AG04449 (cell line): ENCODE results near the gene PXMP4.

ENCODE experiments used
- CTCF ChIA-PET: fragments of 350-600 bp; formaldehyde crosslinking; extraction: SDS; loops from one replicate; lab custom pipeline; 2021; ENCODE audit warnings: antibody characterized with exemption; lab: Yijun Ruan, JAX
- POLR2A ChIA-PET: fragments of 400-600, 350-600 bp; formaldehyde crosslinking; extraction: SDS; loops from one replicate; lab custom pipeline; 2020; ENCODE audit warnings: antibody characterized with exemption, inconsistent platforms; lab: Yijun Ruan, JAX
- DNase-seq: peaks from one replicate; pipeline ENCODE4 v3.0.0-alpha.2; 2010; ENCODE audit warnings: low read depth, low spot score
- H3K4me3 ChIP-seq: 2 replicates; pipeline ENCODE4 v1.5.1; 2011; ENCODE audit warnings: low read depth, mild to moderate bottlenecking, control low read depth, low read length
- TF ChIP-seq, protein P1 (sequence below): IDR thresholded peaks from one replicate; pipeline ENCODE4 v1.5.1; 2011; ENCODE audit warnings: mild to moderate bottlenecking, moderate library complexity, low read length, control low read depth, inconsistent platforms; ENCODE audit not compliant: insufficient read depth; ENCODE audit errors: missing control alignments

Gene PXMP4

DNA sequence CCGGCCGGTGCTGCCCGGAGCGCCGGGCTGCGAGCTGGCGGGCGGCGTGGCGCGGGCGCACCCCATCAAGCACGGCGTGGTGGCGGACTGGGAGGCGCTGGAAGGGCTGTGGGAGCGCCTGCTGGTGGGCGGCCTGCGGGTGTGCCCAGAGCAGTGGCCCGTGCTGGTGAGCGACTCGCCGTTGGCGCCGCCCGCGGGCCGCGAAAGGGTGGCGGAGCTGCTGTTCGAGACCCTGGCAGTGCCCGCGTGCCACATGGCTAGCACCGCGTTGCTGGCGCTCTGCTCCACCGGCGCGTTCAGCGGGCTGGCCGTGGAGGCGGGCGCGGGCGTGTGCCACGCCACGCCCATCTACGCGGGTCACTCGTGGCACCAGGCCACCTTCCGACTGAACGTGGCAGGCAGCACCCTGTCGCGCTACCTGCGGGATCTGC is 52.9 kb downstream of the PXMP4 start:
- no peak for DNase-seq
- CTCF ChIA-PET, result interaction anchor here (0.9 to 8.7 kb wide), 23 partner anchors 12 to 463 kb away, joined by 3 to 99 read pairs (median 5); partner anchors contain the start of genes CBFA2T2 and E2F1
- TF ChIP-seq, protein P1, sequence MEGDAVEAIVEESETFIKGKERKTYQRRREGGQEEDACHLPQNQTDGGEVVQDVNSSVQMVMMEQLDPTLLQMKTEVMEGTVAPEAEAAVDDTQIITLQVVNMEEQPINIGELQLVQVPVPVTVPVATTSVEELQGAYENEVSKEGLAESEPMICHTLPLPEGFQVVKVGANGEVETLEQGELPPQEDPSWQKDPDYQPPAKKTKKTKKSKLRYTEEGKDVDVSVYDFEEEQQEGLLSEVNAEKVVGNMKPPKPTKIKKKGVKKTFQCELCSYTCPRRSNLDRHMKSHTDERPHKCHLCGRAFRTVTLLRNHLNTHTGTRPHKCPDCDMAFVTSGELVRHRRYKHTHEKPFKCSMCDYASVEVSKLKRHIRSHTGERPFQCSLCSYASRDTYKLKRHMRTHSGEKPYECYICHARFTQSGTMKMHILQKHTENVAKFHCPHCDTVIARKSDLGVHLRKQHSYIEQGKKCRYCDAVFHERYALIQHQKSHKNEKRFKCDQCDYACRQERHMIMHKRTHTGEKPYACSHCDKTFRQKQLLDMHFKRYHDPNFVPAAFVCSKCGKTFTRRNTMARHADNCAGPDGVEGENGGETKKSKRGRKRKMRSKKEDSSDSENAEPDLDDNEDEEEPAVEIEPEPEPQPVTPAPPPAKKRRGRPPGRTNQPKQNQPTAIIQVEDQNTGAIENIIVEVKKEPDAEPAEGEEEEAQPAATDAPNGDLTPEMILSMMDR, result no peak
- H3K4me3 ChIP-seq, result peak overlapping the region; percentile 58
- POLR2A ChIA-PET, result interaction anchor here (1.0 to 1.3 kb wide), 2 partner anchors 178 to 224 kb away, joined by 3 to 4 read pairs; partner anchors contain the start of gene CBFA2T2

DNA sequence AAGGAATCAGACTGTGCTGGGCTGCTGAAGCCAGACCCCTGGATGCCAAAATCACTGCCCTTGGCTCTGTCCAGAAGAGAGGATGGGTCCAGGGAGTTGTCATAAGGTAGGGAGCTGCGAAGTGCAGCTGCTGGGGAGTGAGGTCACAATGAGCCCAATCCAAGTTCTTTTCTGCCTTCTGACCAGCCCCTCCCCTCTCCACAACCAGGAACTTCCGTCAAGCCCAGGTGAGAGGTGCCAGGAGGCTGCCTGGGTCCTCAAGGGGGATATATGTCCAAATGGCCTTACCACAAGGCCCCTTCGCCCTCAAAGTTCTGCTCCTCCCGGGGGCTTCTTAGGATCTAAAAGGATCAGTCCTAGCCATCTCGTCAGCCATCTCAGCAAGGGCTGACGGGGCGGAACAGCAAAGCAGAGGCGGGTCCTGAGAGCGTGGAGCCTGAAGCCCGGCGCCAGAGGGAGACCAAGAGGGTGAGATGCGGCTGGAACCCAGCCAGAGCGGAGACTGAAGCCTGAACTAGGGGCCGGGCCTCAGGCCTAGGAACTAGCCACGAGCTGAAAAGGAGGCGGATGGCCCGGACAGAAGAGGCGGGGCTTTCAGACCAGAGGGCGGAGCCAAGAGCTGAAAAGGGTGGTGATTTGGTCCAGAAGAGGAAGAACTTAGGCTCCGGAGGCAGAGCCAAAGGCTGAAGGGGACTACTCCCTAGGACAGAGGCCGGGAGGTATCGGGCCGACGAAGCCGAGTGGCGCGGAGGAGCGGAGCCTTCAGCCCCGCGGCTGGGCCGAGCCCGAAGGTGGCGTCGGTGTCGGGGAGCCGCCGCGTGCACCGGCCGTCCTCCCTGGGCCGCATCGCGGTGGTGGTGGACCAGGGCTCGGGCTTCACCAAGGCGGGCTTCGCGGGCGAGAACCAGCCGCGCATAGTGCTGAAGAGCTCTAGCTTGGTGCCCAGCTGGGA is 53.5 kb downstream of the PXMP4 start, which contains the start of gene ACTL10:
ACTL10 (plus strand) TSS at position 651 of the 952 bp plus-strand sequence. CDS start 555 bp downstream, outside the sequence.
- TF ChIP-seq, protein P1, result peak; percentile 66
- H3K4me3 ChIP-seq, result peak within 1 kb of the TSS; percentile 58
- DNase-seq, result peak; percentile 79
- ChIA-PET POLR2A (interaction anchor here (0.7 to 1.3 kb wide), 4 partner anchors 8 to 224 kb away, joined by 3 to 4 read pairs (median 3); partner anchors contain the start of genes CBFA2T2 and ZNF341), CTCF (interaction anchor here (0.7 to 8.7 kb wide), 18 partner anchors 13 to 464 kb away, joined by 3 to 99 read pairs (median 5); partner anchors contain the start of genes CBFA2T2 and E2F1)

DNA sequence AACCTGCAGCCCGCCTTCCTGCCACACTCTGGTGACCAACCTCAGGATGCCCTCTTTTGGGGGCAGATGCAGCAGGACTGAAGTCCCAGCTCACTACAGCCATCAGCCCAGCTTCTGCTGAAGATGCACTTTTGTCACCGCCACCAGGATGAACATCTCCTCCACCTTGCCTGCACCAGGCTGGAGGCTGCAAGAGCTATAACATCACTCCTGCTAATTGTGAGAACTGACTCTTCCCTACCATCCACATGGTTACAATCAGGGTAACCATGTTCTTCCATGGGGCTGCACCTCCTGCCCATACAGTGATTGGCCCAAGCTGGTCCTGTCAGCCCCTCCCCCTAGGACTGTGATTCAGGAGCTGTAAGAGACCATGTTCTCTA is 55.4 kb downstream of the PXMP4 start:
- ChIA-PET POLR2A (interaction anchor here (0.9 to 1.8 kb wide), 2 partner anchors 7 to 16 kb away, joined by 3 to 5 read pairs; no protein-coding TSS in a partner anchor), CTCF (interaction anchor here (0.9 to 8.7 kb wide), 3 partner anchors 13 to 466 kb away, joined by 3 to 99 read pairs (median 3); no protein-coding TSS in a partner anchor)
- H3K4me3 ChIP-seq, result no peak overlapping the region; the same call in 1 of the 2 replicates
- DNase-seq, result no peak
- TF ChIP-seq, protein P1, result no peak

DNA sequence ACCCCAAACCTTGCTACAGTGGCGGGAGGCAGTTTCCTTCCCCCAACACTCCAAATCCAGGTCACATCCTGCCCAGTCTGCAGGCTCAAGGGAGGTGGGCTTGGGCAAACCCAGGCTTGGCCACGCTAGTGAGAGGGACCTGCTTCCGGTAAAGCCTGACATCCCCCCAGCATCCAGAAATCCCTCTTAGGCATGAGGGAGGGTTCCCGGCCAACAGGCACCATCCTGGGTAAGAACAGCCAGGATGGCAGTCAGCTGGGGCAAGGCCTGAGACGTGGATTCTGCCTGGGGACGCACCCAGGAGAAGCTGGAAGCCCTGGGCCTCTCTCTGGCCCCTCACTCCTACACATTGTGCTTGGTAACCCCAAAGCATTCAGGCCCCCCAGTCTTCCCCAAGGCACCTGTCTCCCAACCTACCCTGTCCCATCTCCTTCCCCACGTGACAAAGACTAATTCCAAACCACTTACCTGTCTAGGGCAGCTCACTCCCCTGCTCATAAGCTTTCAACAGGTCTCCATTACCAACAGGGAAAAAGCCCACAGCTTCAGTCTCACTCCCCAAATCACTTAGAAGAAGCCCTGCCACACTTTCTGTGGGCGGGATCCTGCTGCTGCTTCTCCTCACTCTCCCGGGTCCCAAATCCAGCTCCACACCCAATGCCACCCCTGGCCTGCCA is 55.9 kb downstream of the PXMP4 start:
- DNase-seq, result no peak
- H3K4me3 ChIP-seq, result peak overlapping the region; percentile 72
- TF ChIP-seq, protein P1, result no peak
- POLR2A ChIA-PET, result interaction anchor here (0.7 to 1.8 kb wide), 7 partner anchors 8 to 219 kb away, joined by 3 to 10 read pairs (median 3); no protein-coding TSS in a partner anchor
- CTCF ChIA-PET, result interaction anchor here (0.9 to 8.7 kb wide), 3 partner anchors 13 to 467 kb away, joined by 3 to 99 read pairs (median 3); no protein-coding TSS in a partner anchor

DNA sequence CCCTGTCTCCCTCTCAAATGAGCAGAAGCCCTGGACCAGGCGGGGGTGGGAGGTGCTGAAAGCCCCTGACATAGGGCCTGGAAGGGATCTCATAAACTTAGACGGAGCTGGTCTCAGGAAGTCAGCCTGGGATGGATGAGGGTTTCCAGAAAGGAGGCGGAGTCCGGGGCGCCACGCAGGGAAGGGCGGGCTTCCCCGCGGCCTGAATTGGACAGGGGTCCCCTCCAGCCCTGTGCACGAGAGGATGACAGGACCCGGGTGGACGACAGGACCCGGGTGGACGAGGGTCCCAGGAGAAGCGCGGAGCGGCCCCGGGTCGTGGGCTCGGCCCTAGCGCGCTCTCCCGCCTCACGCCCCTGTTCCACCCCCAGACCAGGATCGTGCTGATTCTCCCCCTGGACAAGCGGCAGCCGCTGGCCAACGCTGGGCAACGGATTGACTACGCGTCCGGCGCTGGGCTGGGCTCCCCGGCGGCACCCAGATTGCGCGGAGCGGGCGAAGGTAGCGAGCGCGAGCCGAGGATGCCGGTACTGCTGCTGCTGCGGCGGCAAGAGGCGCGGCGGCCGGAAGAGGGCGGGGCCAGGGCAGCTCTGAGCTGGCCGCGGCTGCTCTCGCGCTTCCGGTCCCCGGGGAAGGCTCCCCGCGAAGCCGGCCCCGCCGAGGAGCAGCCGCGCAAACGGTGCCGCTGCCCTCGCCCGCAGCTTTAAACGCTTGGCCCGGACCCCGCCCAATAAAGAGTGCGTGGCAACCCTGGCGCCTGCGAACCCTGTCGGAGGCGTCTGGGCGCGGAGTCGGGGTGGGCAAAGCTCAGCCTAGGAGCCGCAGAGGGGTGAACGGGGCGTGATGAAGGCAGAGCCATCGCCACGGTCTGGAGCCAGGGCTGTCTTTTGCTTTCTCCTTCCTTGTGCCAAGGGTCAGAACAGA is 56.7 kb downstream of the PXMP4 start:
- ChIA-PET CTCF (interaction anchor here (1.1 to 8.7 kb wide), 3 partner anchors 12 to 467 kb away, joined by 3 to 99 read pairs (median 12); no protein-coding TSS in a partner anchor), POLR2A (interaction anchor here (0.7 to 1.8 kb wide), 8 partner anchors 8 to 219 kb away, joined by 3 to 10 read pairs (median 4); no protein-coding TSS in a partner anchor)
- DNase-seq, result no peak
- TF ChIP-seq, protein P1, result no peak
- H3K4me3 ChIP-seq, result peak overlapping the region; percentile 72
